CD4-positive, alpha-beta T cell treated with Interleukin-21 for 1 hour (primary cell): ENCODE results near the gene PCK1.

Experiments used
- DNase-seq: peaks from one replicate; pipeline ENCODE4 v3.0.0-alpha.2; 2020

Gene PCK1

DNA sequence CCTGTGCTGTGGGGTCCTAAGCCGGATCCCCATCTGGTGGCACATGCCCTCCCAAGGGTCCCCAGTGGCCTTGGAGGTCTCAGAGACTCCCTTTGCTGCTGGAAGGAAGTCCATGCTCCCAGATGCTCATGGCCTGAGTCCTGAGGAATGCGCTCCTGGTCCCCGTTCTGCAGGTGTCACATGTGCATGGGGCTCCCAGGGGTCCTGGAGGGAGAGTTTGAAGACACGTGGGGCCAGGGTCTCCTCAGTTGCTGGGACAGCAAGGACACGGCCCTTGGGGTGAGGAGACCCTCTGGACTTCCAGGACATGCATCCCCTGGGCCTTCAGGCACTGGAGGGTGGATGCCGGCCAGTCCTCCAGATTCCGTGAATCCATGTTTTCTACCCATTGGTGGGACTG, 47.6 kb downstream of the PCK1 start:
- no peak for DNase-seq

DNA sequence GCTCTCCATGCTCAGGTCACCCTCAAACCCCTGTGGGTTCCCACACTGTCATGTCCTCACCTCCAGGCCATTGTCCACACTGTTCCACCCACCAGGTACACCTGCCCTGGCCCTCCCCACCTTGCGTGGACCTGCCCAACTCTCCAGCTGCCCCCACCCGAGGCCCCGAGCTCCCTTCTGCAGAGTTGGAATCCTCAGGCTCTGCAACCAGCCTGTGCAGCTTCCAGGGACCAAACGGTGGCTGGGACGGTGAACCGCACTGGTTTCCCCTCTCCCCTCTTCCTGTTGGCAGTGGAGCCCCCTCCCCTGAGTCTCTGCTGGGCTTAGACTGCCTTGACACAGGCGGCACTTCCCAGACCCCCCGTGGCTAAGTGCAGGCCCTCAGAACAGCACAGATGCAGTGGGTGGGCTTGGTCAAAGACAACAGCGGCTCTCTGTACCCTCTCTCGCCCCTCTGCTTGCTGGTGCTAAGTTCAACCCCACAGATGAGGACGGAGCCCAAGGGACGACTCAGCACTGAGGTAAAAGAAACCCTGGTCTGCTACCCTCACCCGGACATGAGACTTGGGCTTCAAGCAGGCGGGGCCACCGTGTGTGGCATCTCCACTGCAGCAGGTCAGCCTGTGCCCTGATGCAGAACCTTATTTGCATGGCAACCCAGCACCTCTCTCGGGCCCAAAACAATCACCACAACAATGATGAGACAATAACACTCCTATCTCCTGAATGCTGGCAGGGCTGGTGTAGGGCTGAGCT, 48.4 kb downstream of the PCK1 start:
- no peak for DNase-seq

DNA sequence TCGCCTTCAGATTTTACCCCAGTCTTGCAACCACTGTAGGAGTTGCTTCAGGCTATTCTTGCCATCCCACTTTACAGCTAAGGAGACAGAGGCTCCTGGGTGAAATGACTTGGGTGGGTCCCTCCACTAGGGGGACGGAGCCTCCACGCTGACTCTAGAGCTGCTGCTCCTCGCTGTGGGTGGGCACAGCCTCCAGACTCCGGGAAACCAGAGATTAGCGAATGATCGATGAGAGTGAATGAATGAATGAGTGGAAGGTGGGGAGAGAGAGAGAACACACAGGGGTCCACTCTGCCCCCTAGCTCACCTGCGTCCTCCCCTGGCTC, 48.9 kb downstream of the PCK1 start:
- no peak for DNase-seq

GRCh38 chr20:57610261-57610952, 49.5 kb downstream of the PCK1 start:
- DNase-seq, result no peak

GRCh38 chr20:57611586-57612311, 50.8 kb downstream of the PCK1 start:
- DNase-seq, result no peak

GRCh38 chr20:57612436-57612835, 51.5 kb downstream of the PCK1 start:
- DNase-seq, result no peak

GRCh38 chr20:57612916-57613315, 52.0 kb downstream of the PCK1 start:
- no peak for DNase-seq

- DNase-seq, result no peak
Measured at GRCh38 chr20:57613481-57613921, 52.6 kb downstream of the PCK1 start.

GRCh38 chr20:57614490-57615444, 53.9 kb downstream of the PCK1 start:
- no peak for DNase-seq

- DNase-seq, result no peak
Measured at GRCh38 chr20:57615445-57615811, 54.5 kb downstream of the PCK1 start.

DNA sequence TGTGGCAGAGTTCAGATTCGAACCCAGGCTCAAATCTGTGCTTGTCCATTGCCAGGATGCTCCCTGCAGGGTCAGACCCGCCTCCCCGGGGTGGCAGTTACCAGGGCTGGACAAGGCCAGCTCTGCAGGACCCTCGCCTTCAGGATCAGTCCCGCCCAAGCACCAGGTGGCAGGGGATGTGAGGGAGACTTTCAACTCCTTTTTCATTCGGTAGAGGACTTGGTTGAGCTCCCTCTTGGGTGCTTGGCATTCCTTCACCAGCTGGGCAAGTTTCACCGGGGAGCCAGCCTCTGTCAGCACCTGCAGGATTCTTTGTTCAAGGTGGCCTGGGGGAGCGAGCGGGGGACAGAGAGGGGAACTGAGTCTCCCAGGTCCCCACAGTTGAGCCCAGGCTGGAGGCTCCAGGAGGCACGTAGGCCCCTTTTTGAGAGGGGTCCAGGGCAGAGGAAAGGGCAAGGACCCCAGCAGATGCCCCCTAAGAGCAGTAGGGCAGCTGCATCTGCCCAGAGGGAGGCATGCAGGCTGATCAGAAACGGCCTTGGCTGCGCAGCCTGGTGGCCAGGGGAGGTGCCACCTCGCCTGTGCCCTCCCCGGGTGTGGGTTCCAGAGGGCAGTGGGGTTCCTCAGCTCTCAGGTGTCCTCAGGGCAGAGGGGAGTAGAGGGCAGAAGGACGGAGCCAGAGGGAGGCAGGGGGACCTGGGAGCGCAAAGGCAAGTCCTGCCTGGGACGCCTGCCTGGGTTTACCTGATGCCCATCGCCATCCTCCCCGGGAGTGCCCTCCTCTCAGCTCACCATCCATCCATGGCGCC, 55.4 kb downstream of the PCK1 start:
- no peak for DNase-seq

GRCh38 chr20:57617079-57617795, 56.3 kb downstream of the PCK1 start:
- no peak for DNase-seq
